Stimulated activated CD8-positive, alpha-beta memory T cell treated with anti-CD3 and anti-CD28 coated beads, Interleukin-15, amount 100 ng/mL, for 4 hours (primary cell): ENCODE results near the gene SPTBN1.

Experiments used
- DNase-seq, 2 donors: peaks; one replicate each; pipeline ENCODE4 v3.0.0-alpha.2; 2020; ENCODE audit warnings: low read depth in 2 of 2

The SPTBN1 gene

GRCh38 chr2:54630858-54631497, 174.9 kb downstream of the SPTBN1 start:
- no peak for DNase-seq

GRCh38 chr2:54631755-54632154, 175.6 kb downstream of the SPTBN1 start:
- no peak for DNase-seq

- DNase-seq: no peak
These were observed 176.9 kb downstream of the SPTBN1 start for GRCh38 chr2:54632733-54633692.

GRCh38 chr2:54634021-54634420, 177.9 kb downstream of the SPTBN1 start:
- DNase-seq: no peak

GRCh38 chr2:54634564-54635511, 178.7 kb downstream of the SPTBN1 start:
- DNase-seq: no peak

- no peak for DNase-seq
These were observed 179.5 kb downstream of the SPTBN1 start for GRCh38 chr2:54635554-54636152.

GRCh38 chr2:54636415-54637139, 180.4 kb downstream of the SPTBN1 start:
- no peak for DNase-seq

GRCh38 chr2:54638103-54638502, 182.0 kb downstream of the SPTBN1 start:
- no peak for DNase-seq

- no peak for DNase-seq
These were observed 182.7 kb downstream of the SPTBN1 start for GRCh38 chr2:54638774-54639187.

GRCh38 chr2:54639609-54640008, 183.5 kb downstream of the SPTBN1 start:
- DNase-seq: no peak

- DNase-seq: no peak
These were observed 184.9 kb downstream of the SPTBN1 start for GRCh38 chr2:54640834-54641540.

- no peak for DNase-seq
These were observed 185.9 kb downstream of the SPTBN1 start for GRCh38 chr2:54641988-54642387.

GRCh38 chr2:54642677-54643430, 186.7 kb downstream of the SPTBN1 start:
- DNase-seq: no peak

- DNase-seq: no peak
These were observed 188.1 kb downstream of the SPTBN1 start for GRCh38 chr2:54644236-54644635.

GRCh38 chr2:54646170-54646927, 190.2 kb downstream of the SPTBN1 start:
- no peak for DNase-seq

GRCh38 chr2:54648256-54648655, 192.1 kb downstream of the SPTBN1 start:
- DNase-seq: no peak

- DNase-seq: no peak
These were observed 193.1 kb downstream of the SPTBN1 start for GRCh38 chr2:54649191-54649590.

GRCh38 chr2:54649633-54650032, 193.5 kb downstream of the SPTBN1 start:
- no peak for DNase-seq

- DNase-seq: no peak
These were observed 194.5 kb downstream of the SPTBN1 start for GRCh38 chr2:54650612-54651011.
